DOHH2 (cell line): ENCODE data around the gene CRIP1.

Experiments used
- H3F3A ChIP-seq: fragments of 200-600 bp; sonication (generic), shearing (Covaris generic); 2 replicates; pipeline ENCODE4 v1.6.0; 2016; ENCODE audit warnings: antibody characterized with exemption, mild to moderate bottlenecking; ENCODE audit not compliant: control insufficient read depth, insufficient read depth
- H3K27ac ChIP-seq: fragments of 200-600 bp; sonication (generic); 2 replicates; pipeline ENCODE4 v1.5.1; 2014; ENCODE audit warnings: low read depth, mild to moderate bottlenecking, low read length, moderate library complexity
- H3K27me3 ChIP-seq: fragments of 200-600 bp; sonication (generic); 2 replicates; pipeline ENCODE4 v1.6.1; 2014; ENCODE audit warnings: mild to moderate bottlenecking, low read length, mixed read lengths; ENCODE audit not compliant: control insufficient read depth
- H3K36me3 ChIP-seq: fragments of 200-600 bp; sonication (generic); 2 replicates; pipeline ENCODE4 v1.6.1; 2014; ENCODE audit warnings: mild to moderate bottlenecking, low read length, moderate library complexity, mixed read lengths; ENCODE audit not compliant: control insufficient read depth
- H3K4me1 ChIP-seq: fragments of 200-600 bp; sonication (generic); 2 replicates; pipeline ENCODE4 v1.6.1; 2014; ENCODE audit warnings: mild to moderate bottlenecking, low read length, mixed read lengths; ENCODE audit not compliant: control insufficient read depth
- H3K4me2 ChIP-seq: fragments of 200-600 bp; sonication (generic); 2 replicates; pipeline ENCODE4 v1.6.0; 2014; ENCODE audit warnings: mild to moderate bottlenecking, low read length, moderate library complexity
- H3K4me3 ChIP-seq: fragments of 200-600 bp; sonication (generic); 2 replicates; pipeline ENCODE4 v1.5.1; 2014; ENCODE audit warnings: mild to moderate bottlenecking, low read length, mixed read lengths
- H3K79me2 ChIP-seq: fragments of 200-600 bp; sonication (generic); 2 replicates; pipeline ENCODE4 v1.6.1; 2014; ENCODE audit warnings: mild to moderate bottlenecking, low read length, mixed read lengths; ENCODE audit not compliant: control insufficient read depth
- H3K9me2 ChIP-seq: fragments of 200-600 bp; sonication (generic); replicated peaks from 2 replicates; pipeline ENCODE4 v1.6.1; 2014; ENCODE audit warnings: mild to moderate bottlenecking, low read length, mixed read lengths; ENCODE audit not compliant: control insufficient read depth
- H3K9me3 ChIP-seq: fragments of 200-600 bp; sonication (generic); 2 replicates; pipeline ENCODE4 v1.6.1; 2014; ENCODE audit warnings: antibody characterized with exemption, low read length, mixed read lengths; ENCODE audit not compliant: control insufficient read depth, insufficient read depth
- H4K20me1 ChIP-seq: fragments of 200-600 bp; sonication (generic); 2 replicates; pipeline ENCODE4 v1.6.0; 2014; ENCODE audit warnings: low read depth, mild to moderate bottlenecking, antibody characterized with exemption, low read length, moderate library complexity; ENCODE audit not compliant: control insufficient read depth, insufficient read depth
- CTCF ChIP-seq: fragments of 200-600 bp; sonication (generic); IDR thresholded peaks from one replicate; pipeline ENCODE4 v1.5.1; 2014; ENCODE audit warnings: antibody characterized with exemption, mild to moderate bottlenecking, low read depth, low read length; ENCODE audit not compliant: poor library complexity, severe bottlenecking
- EZH2phosphoT487 ChIP-seq: fragments of 200-600 bp; sonication (generic); IDR thresholded peaks from 2 replicates; pipeline ENCODE4 v1.6.1; 2017; ENCODE audit warnings: borderline replicate concordance, mild to moderate bottlenecking, antibody characterized with exemption, low read length, moderate library complexity, mixed read lengths

CRIP1 gene

GRCh38 chr14:105483300-105484068 lies 3.2 kb upstream of the CRIP1 start:
- Histone ChIP-seq H3K9me3 (no peaks in the 10 kb centered on the region), H4K20me1 (no peaks in the 10 kb centered on the region), H3K27me3 (peaks cover 50% of the 10 kb centered on the region), H3K4me2 (no peak overlapping the region), H3K4me1 (peaks cover 43% of the 10 kb centered on the region), H3K36me3 (no peaks in the 10 kb centered on the region), H3K79me2 (no peaks in the 10 kb centered on the region), H3K9me2 (no peaks in the 10 kb centered on the region), H3K4me3 (no peak overlapping the region), H3K27ac (no peak overlapping the region), H3F3A (no peaks in the 10 kb centered on the region)
- TF ChIP-seq CTCF (no peak), EZH2phosphoT487 (no peak)

- peaks cover 50% of the 10 kb centered on the region for H3K27me3 ChIP-seq
- H3K79me2 ChIP-seq, result no peaks in the 10 kb centered on the region
- H4K20me1 ChIP-seq, result no peaks in the 10 kb centered on the region
- no peak overlapping the region for H3K27ac ChIP-seq
- TF ChIP-seq CTCF, result no peak
- no peak for TF ChIP-seq EZH2phosphoT487
- H3K4me3 ChIP-seq, result no peak overlapping the region
- H3K9me2 ChIP-seq, result no peaks in the 10 kb centered on the region
- no peaks in the 10 kb centered on the region for H3K36me3 ChIP-seq
- H3K4me2 ChIP-seq, result no peak overlapping the region
- H3K4me1 ChIP-seq, result peaks cover 51% of the 10 kb centered on the region
- H3K9me3 ChIP-seq, result no peaks in the 10 kb centered on the region
- no peaks in the 10 kb centered on the region for H3F3A ChIP-seq
Observed at GRCh38 chr14:105484069-105484996, 2.4 kb upstream of the CRIP1 start.

DNA sequence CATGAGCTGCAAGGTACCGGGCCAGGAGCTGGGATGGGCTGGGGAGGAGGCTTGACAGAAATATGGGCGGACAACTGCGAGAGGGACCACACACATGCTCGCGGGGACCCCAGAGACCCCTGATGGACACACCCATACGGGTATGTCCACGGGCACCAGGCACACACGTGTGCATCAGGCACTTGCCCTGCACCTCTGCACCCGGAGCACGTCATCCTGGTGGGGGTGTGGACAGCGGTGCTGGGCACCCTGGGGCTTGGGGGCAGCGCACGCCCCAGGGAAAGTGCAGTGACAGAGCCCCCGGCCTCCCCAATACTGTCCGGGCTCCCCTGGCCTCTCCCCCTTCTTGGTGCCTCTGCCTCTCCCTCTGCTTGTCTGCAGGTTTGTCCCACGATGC lies 1.7 kb upstream of the CRIP1 start:
- H3K4me1 ChIP-seq, result peaks cover 54% of the 10 kb centered on the region
- no peak overlapping the region for H3K27ac ChIP-seq

More for the DNA sequence above, 1.7 kb upstream of the CRIP1 start:
- no peaks in the 10 kb centered on the region for H3K9me2 ChIP-seq
- peaks cover 44% of the 10 kb centered on the region for H3K27me3 ChIP-seq
- H4K20me1 ChIP-seq, result no peaks in the 10 kb centered on the region
- no peaks in the 10 kb centered on the region for H3K79me2 ChIP-seq
- H3F3A ChIP-seq, result no peaks in the 10 kb centered on the region
- H3K4me3 ChIP-seq, result no peak overlapping the region
- H3K4me2 ChIP-seq, result no peak overlapping the region
- no peak for TF ChIP-seq CTCF
- TF ChIP-seq EZH2phosphoT487, result no peak
- no peaks in the 10 kb centered on the region for H3K36me3 ChIP-seq
- H3K9me3 ChIP-seq, result no peaks in the 10 kb centered on the region
